Right kidney (tissue), 1 donor: ENCODE results near the gene CALML4.
"Not testable (repeated sequence)": the region's sequence is repeated elsewhere in the genome, so short reads cannot be mapped to it uniquely, and the experiment has no call there.

Experiments used
- DNase-seq: peaks from one replicate; pipeline ENCODE4 v3.0.0-alpha.2; 2016

The CALML4 gene

DNA sequence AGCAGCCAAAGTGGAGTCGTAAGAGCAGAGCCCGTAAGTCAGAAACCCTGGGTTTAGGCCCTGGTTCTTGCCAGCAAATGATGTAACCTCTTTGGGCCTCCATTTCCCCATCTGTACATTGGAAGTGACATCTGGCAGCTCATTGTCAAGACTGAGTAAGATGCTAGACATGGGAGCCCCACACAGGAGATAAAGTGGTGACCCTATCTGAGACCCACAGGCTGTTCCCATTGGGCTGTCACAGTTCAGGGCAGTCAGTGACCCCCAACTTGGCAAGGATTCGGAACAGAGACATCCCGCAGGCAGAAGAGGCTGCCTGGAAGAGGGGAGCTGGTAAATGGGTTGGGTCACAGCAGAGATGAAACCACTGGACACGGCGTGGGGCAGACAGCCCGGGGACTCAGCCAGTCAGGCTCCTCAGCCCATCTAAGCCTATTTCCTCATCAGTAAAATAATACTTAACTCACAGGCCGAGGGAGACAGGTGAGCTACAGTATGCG lies 22.6 kb upstream of the CALML4 start:
- DNase-seq, result no peak

DNA sequence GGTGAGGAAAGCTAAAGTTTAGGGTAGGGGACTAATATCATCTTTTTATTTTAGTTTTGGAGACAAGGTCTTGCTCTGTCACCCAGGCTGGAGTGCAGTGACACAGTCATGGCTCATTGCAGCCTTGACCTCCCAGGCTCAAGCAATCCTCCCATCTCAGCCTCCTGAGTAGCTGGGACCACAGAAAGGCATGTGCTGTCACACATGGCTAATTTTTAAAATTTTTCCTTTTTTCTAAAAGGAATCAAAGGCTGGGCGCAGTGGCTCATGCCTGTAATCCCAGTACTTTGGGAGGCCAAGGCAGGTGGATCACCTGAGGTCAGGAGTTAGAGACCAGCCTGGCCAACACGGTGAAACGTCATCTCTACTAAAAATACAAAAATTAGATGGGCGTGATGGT lies 20.3 kb upstream of the CALML4 start:
- not testable (repeated sequence) for DNase-seq

DNA sequence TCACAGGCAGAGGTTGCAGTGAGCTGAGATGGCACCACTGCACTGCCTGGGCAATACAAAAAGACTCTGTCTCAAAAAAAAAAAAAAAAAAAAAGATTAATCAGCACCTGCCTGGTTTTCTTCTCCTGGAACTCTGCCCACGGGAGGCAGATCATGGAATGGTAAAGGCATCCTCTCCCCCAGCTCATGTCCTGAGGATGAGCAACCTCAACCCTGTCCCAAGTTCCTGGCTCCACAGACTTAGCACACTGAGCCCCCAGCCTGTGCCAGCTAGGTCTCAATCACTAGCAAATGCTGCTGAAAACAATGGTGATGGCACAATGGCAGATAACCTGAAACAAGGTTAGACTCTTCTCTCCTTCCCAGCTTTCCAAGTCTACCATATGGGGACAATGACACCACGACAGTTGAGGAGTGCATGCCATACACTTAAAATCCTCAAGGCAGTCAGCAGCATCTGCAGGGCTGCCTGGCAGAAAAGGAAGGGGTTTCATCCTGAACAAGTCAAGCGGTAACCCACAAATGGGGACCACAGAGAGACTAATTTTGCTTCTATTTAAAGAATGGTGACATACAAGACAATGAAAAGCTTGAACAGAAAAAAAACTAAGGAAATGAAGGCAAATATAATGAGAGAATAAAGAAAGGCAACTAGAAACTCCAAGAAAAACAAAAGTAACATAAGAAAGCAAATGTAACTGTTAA lies 19.6 kb upstream of the CALML4 start:
- DNase-seq, result no peak

DNA sequence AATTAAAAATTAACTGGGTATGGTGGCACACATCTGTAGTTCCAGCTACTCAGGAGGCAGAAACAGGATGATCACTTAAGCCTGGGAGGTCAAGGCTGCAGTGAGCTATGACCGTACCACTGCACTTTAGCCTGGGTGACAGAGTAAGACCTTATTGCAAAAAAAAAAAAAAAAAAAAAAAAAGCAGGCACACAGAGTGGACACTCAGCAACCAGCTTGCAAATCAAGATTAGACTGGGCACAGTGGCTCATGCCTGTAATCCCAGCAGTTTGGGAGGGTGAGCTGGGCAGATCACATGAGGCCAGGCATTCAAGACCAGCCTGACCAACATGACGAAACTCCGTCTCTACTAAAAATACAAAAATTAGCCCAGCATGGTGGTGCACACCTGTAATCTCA lies 19.0 kb upstream of the CALML4 start:
- no peak for DNase-seq

DNA sequence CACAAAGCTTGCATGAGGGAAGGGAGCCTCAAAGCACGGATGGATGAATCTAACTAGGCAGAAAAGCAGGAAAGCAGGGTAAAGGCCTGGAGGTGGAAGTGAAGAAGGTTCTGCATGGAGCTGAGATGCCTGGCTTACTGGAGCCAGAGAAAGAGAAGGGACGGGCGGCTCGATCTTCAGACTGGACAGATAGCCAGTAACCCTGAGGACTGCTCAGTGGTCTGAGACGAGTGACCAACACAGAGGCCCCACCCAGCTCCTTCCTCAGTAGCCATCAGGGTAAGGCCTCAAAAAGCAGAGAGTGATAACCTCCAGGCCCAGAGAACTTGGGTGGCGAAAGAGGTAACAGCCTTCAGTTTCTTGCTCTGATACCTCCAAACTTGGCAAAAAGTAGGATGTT lies 18.0 kb upstream of the CALML4 start:
- DNase-seq, result no peak

- DNase-seq, result not testable (repeated sequence)
Observed at GRCh38 chr15:68222432-68222743, 17.3 kb upstream of the CALML4 start.

GRCh38 chr15:68221530-68222431 lies 16.6 kb upstream of the CALML4 start:
- DNase-seq, result not testable (repeated sequence)

DNA sequence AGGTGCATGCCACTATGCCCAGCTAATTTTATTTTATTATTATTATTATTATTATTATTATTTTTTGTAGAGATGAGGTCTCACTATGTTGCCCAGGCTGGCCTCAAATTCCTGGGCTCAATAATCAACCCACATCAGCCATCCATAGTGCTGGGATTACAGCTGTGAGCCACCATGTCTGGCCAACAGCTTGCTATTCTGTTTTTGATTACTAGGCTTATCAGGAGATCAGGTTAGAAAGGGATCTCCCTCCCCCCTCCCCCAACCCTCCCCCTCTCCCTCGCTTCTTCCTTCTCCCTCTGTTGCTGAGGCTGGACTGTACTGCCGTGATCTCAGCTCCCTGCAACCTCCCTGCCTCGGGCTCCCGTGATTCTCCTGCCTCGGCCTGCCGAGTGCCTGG lies 15.8 kb upstream of the CALML4 start:
- DNase-seq, result no peak

- DNase-seq, result no peak
Observed at GRCh38 chr15:68220489-68220888, 15.4 kb upstream of the CALML4 start.

GRCh38 chr15:68218847-68219798 lies 14.0 kb upstream of the CALML4 start:
- no peak for DNase-seq

- no peak for DNase-seq
Observed at GRCh38 chr15:68218331-68218730, 13.2 kb upstream of the CALML4 start.

- no peak for DNase-seq
Observed at GRCh38 chr15:68217341-68217740, 12.2 kb upstream of the CALML4 start.

DNA sequence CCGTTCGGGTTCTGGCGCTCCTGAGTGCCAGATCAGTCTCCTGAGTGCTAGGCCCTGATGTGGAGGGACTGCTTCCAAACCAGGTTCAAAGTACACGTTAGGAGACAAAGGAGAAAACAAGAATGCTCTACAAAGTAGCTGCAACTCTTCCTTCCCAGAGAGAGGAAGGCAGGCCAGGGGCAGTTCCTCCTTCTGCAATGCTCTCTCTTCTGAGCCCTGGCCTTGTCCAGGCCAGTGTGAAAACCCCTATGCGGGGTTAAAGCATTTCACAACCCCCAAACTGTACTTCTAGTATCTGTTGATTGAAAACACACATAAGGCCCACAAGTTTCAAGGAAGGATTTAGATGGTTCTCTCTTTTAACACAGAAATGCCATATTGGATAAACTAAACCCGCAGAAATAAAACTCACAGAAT lies 9.7 kb upstream of the CALML4 start:
- DNase-seq, result no peak

DNA sequence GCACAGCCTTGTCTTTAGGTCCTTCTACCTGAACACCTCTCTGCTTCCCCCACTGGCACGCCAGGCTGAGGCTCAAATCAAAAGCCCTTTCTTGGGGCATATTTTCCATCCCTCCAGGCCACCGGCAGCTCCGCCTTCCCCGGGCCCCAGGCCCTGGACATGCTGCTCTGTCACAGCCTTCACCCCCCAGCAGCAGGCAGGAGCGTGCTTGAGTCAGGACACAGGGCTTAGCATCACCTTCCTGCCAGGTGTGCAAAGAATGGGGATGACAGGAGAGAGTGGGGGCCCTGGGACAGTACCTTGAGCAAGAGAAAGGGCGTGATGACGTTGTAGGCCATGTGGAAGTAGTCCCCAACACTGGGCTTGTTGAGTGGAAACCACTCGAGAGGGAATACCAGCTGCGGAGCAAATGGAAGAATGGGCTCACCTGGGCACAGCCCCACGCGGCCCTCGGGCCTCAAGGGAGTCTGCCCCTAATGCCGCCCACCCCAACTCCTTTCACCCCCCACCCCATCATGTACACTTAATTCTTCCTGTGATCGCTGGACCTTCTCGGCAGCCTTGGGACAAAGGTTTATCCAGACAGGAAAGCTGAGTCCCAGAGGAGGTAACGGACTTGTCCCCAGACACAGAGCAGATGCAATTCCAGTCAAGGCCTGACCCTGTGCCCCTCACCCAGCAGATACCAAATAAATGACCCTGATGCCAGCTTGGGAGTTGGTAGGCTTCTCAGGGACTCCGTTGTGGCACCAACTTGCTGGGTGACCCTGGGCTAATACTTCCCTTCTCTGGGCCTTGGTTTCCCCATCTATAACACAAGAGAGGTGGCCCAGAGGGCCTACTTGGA lies 9.1 kb upstream of the CALML4 start:
- DNase-seq, result no peak

- DNase-seq, result not testable (repeated sequence)
Observed at GRCh38 chr15:68213491-68213845, 8.3 kb upstream of the CALML4 start.

DNA sequence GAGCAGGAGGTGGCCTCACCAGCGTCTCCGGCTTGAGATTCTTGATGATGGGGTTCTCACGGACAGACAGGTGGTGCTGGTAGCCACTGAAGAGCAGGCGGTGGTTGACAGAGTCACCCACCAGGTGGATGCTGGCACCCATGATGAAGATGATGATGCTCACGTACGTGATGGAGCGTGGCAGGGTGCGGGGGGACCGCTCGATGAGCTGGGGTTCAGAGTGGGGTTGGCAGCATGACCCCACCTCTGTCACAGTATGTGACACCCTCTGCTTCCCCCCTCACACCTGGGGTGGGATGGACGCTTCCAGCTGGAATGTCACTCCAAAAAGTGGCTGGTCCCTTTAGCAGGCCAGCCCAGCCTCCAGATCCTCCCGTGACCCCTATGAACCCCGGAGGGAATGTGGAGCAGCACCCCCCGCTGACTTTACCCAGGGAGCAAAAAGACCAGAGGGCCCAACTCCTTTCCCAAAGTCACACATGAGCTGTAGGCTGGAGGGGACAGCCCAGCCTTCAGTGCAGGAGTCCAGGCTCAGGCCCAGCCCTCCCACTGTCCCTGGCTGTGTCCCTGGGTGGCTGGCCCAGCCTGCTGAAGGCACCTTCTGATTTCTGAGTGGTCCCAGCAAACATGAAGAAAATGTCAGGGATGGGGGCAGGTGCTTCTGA lies 6.7 kb upstream of the CALML4 start:
- DNase-seq, result no peak

DNA sequence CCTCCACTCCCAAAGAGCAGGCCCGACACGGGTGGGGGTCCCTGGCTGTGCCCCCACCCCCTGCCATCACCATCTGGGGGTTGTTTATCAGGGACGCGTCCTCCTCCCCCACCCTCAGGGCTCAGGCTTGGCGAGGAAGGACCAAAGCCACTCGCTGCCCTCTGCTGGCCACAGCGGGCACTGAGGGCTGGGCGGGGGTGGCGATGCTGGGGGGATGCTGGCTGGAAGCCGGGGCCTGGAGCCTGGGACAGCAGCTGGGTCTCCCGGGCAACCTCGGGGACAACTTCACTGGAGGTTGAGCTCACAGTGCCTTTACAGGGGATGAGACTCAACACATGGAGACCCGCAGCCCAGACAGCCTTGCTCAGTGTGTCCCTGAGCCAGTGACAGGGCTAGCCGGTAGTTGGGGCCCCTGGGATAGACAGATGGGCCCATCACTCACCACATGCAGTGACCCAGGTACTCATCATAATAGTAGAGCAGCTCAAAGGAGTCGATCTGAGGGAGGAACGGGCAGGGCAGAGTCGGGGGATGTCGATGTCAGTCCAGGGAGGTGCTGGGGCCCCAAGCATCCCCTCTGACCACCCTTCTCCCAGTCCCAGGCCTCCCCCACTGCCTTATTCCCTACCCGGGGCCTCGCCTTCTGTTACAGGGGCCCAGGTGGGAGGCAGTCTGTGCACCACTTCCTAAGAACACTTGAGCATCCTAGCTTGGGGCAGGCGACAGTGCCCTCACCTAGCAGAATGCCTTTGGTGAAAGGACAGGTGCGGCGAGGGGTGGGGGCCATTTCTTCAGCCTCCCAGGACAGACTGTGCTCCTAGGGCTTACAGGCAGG lies 5.9 kb upstream of the CALML4 start:
- peak; percentile 48 for DNase-seq

GRCh38 chr15:68210409-68210756 lies 5.3 kb upstream of the CALML4 start:
- no peak for DNase-seq

DNA sequence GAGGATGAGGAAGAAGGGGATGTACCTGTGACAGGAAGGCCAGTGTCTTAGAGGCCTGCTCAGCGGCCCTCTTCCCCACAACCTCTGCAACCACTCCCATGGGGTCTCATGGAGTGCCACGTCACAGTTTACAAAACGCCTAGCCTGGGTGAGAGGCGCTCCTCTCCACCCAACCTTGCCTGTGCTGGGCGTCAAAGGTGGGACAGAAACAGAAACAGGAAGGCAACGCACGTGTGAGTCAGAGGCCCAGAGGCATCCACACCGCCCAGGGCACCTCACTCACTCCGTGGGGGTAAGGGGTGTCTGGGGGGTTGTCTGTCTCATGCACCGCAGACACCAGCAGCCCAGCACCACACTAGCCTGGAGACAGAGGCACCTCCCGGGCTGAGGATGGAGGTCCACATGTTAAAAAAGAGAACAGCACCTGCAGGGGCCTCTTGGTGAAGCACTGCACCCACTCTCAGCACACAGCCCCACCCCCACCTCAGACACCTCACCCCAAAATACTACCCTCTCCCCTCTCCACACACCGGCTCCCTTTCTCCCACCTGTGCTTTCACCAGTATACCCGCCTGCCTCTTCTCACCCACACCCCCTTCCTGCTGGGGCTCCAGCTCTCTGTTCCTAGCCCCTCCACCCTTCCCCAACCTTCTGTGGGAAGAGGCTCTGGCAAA lies 4.7 kb upstream of the CALML4 start:
- no peak for DNase-seq

GRCh38 chr15:68209272-68209671 lies 4.1 kb upstream of the CALML4 start:
- DNase-seq, result no peak
